ENCODE measurements around the gene CDK10. TPM values are rescaled to one million over a fixed set of nuclear protein-coding genes. Genes with fewer than 3 reads are reported as not detected.
A peak's percentile ranks its signal among the peaks of the same experiment; 100 is the strongest.

Gene CDK10
- total RNA-seq, 1 donor from 2014 or later = 132 TPM

DNA sequence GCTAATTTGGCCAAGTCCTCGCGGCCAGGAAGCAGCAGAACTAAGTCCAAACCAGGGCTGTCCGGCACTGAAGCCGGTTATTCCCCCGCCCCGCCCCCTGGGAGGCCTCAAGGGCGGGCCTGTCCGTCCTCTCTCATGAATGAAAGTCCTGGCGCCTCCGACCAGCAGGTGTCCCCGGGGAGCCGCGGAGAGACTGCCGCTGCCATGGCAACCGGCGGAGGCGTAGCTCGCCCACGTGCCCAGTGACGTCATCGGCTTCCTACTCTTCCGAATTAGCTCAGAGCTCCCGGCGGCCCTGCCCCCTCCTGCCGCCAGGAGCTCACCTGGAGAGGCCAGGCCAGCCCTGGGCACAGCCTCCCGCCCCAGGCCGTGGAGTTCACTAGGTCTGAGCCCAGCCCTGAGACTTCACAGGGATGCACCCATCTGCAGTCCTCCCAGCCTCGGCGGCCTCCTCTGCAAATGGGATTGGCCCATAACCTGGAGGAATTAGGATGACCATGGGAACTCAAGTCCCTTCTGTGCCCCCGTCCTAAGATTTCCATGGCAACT is 13.7 kb downstream of the CDK10 start:
- Mint-ChIP-seq H3K4me1 (ENCODE audit: unreplicated experiment) (peaks cover 9% of the 10 kb centered on the region), H3K36me3 (peaks cover 5% of the 10 kb centered on the region), H3K4me3 (peak overlapping the region; percentile 80), H3K27me3 (no peaks in the 10 kb centered on the region), H3K27ac (peak overlapping the region; percentile 81), H3K9me3 (no peaks in the 10 kb centered on the region)
- DNase-seq (ENCODE audit: extremely low spot score, unreplicated experiment) = peak; percentile 98
- TF ChIP-seq, protein P1, sequence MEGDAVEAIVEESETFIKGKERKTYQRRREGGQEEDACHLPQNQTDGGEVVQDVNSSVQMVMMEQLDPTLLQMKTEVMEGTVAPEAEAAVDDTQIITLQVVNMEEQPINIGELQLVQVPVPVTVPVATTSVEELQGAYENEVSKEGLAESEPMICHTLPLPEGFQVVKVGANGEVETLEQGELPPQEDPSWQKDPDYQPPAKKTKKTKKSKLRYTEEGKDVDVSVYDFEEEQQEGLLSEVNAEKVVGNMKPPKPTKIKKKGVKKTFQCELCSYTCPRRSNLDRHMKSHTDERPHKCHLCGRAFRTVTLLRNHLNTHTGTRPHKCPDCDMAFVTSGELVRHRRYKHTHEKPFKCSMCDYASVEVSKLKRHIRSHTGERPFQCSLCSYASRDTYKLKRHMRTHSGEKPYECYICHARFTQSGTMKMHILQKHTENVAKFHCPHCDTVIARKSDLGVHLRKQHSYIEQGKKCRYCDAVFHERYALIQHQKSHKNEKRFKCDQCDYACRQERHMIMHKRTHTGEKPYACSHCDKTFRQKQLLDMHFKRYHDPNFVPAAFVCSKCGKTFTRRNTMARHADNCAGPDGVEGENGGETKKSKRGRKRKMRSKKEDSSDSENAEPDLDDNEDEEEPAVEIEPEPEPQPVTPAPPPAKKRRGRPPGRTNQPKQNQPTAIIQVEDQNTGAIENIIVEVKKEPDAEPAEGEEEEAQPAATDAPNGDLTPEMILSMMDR (conservative IDR thresholded peaks at IDR 0.05) = peak; percentile 74

DNA sequence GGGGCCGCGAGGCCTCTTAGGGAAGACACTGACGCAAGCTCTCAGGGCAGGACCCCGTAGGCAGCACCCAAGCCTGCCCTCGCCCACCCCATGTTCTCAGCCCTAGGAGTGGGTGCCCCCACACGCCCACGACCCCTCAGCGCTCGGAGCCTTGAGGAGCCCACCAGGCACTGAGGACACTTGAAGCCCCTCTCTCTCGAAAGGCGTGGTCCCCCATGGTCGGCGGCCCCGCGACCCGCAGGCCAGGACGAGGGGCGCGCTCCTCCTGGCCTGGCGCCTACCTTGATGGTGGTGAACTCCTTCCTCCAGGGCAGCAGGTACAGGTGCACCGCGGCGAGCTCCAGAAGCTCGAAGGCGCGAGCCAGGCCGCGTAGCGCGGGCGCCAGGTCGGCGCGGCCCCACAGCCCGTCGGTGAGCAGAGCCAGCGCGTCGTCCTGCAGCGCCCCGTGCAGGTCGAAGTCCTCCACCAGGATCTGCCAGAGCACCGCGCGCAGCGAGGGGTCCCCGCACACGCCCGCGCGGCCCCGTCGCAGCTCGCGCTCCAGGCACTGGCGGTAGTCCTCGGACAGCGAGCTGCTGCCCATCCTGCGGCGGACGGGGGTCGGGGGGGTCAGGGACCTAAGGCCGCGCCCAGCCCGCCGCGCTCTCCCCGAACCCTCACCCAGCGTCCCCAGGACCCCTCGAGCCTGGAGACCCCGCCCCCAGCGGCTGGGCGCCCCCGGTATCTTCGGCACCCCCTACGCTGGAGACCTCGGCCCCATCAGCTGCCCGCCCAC is 14.3 kb downstream of the CDK10 start:
- Mint-ChIP-seq H3K27me3 (peaks cover 2% of the 10 kb centered on the region), H3K36me3 (peaks cover 5% of the 10 kb centered on the region), H3K9me3 (no peaks in the 10 kb centered on the region), H3K4me1 (ENCODE audit: unreplicated experiment) (peaks cover 10% of the 10 kb centered on the region), H3K27ac (peak overlapping the region; percentile 81), H3K4me3 (peak overlapping the region; percentile 83)
- DNase-seq (ENCODE audit: extremely low spot score, unreplicated experiment) = no peak
- TF ChIP-seq, protein P1 (conservative IDR thresholded peaks at IDR 0.05) = no peak

DNA sequence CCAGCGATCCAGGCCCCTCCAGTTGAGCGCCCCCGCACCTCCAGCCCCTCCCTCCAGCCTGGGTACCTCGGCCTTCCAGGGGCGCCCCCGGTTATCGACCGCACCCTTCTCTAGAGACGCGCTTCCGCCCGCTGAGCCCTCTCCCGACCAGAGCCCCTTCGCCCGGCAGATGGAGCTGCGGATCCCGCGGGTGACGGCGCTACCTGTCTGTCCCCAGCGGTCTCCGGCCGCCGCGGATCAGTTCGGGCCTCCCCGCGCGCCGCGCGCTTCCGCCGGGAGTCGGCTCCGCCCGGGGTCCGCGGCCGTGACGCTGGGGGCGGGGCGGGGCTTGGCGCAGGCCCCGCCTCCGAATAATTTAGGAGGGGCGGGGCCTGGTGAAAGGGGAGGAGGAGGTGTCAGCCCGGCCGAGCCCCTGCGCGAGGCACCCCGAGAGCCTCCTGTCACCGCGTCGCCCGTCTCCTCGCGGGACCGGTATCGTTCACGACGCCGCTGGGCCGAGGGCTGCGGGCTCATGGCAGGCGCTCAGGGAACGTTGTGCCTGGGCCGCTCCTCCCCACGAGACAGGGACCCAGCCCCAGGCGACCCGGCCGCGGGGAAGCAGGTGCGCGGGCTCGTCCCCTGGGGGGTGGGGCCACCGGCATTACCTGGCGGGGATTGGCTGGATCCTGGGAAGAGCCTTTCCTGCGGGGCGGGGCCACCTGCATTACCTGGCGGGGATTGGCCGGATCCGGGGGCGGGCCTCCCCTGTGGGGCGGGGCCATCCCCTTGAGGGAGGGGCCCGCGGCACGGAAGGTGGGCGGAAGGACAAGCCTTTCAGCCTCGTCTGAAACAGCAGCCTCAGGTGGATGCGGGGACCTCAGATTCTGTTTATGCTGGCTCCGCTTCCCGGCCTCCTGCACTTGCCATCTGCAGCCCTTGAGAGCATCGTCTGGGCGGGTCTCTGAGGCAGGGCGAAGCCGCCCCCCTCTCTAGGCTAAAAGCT is 15.2 kb downstream of the CDK10 start, which contains the start of gene SPATA2L:
Gene SPATA2L (minus strand): TSS at position 281 of the 982 bp plus-strand sequence. CDS start 473 bp downstream, outside the sequence.
- Mint-ChIP-seq H3K4me1 (ENCODE audit: unreplicated experiment) (peaks cover 13% of the 10 kb centered on the region), H3K9me3 (no peaks in the 10 kb centered on the region), H3K4me3 (peak within 1 kb of the TSS; percentile 83), H3K27ac (peak within 1 kb of the TSS; percentile 81), H3K36me3 (peaks cover 5% of the 10 kb centered on the region), H3K27me3 (peaks cover 4% of the 10 kb centered on the region)
- TF ChIP-seq, protein P1 (conservative IDR thresholded peaks at IDR 0.05) = peak; percentile 48
- DNase-seq (ENCODE audit: extremely low spot score, unreplicated experiment) = peak; percentile 95

DNA sequence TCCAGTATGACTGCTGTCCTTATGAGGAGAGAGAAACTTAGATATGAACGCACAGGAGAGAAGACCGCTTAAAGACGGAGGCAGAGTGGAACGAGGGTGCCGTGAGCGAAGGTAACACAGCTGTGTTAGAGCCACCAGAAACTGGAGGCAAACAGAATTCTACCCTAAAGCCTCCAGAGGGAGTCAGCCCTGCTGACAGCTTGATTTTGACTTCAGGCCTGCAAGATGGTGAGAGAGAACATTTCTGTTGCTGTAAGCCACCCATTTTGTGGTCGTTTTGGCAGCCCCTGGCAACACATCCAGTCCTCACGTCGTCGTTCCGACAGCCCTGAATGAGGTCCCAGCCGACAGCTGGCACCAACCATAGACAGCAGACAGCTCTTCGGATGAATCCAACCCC is 17.8 kb downstream of the CDK10 start:
- no peak overlapping the region for H3K4me3 Mint-ChIP-seq
- TF ChIP-seq, protein P1 (conservative IDR thresholded peaks at IDR 0.05) = no peak
- H3K9me3 Mint-ChIP-seq = no peaks in the 10 kb centered on the region
- H3K36me3 Mint-ChIP-seq = peaks cover under 1% of the 10 kb centered on the region
- H3K4me1 Mint-ChIP-seq (ENCODE audit: unreplicated experiment) = peaks cover 9% of the 10 kb centered on the region
- H3K27ac Mint-ChIP-seq = no peak overlapping the region
- H3K27me3 Mint-ChIP-seq = peaks cover 4% of the 10 kb centered on the region
- no peak for DNase-seq (ENCODE audit: extremely low spot score, unreplicated experiment)

DNA sequence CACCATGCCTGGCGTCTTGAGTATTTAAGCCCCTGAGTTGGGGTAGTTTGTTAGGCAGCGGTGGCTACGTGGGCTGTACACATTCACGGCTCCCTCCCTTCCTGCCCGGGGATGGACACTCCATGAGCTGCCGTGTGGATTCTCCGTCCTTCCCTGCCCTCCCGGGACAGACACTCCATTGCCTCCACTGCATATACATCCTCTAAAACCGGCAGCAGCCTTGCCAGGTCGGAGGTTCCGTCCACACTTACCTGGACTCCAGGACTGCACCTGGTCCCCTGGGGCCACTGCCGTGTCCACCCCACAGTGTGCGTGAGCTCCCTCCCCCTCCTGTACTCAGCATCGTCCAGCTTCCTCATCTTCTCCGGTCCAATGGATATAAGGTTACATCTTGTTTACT is 18.5 kb downstream of the CDK10 start:
- DNase-seq (ENCODE audit: extremely low spot score, unreplicated experiment) = no peak
- H3K4me3 Mint-ChIP-seq = no peak overlapping the region
- peaks cover 4% of the 10 kb centered on the region for H3K27me3 Mint-ChIP-seq
- peaks cover 5% of the 10 kb centered on the region for H3K4me1 Mint-ChIP-seq (ENCODE audit: unreplicated experiment)
- H3K27ac Mint-ChIP-seq = peak overlapping the region; percentile 55
- H3K9me3 Mint-ChIP-seq = no peaks in the 10 kb centered on the region
- no peaks in the 10 kb centered on the region for H3K36me3 Mint-ChIP-seq
- TF ChIP-seq, protein P1 (conservative IDR thresholded peaks at IDR 0.05) = no peak
